GM12878 (cell line): Measurements from ENCODE around the gene C9orf78. TPM values are rescaled to one million over a fixed set of nuclear protein-coding genes. Genes with fewer than 3 reads are reported as not detected.

Experiments used
- ATAC-seq: fragments of 200-7000 bp; cut with Tn5 transposase; 3 replicates; pipeline ENCODE4 v1.9.1; 2020; ENCODE audit warnings: mild to moderate bottlenecking, moderate library complexity
- BruUV-seq: library from RNA; stranded (reverse); fragments of 400-500 nt; replicated peaks from 2 replicates; lab custom pipeline; 2021; lab: Mats Ljungman, UMichigan
- CTCF ChIA-PET: fragments of 300-600 bp; sonication (Branson Sonifier 250); formaldehyde crosslinking; extraction: SDS; loops from one replicate; lab custom pipeline; 2021; ENCODE audit warnings: inconsistent platforms; lab: Yijun Ruan, JAX
- POLR2A ChIA-PET: fragments of 350-600 bp; formaldehyde crosslinking; extraction: SDS; loops from one replicate; lab custom pipeline; 2021; ENCODE audit warnings: inconsistent platforms; lab: Charles Lee
- RAD21 ChIA-PET: fragments of 300-600 bp; sonication (Branson Sonifier 250); formaldehyde crosslinking; loops from one replicate; lab custom pipeline; 2023; ENCODE audit warnings: antibody characterized with exemption; ENCODE audit not compliant: unreplicated experiment; lab: Charles Lee
- SMC1A ChIA-PET: fragments of 300-600 bp; sonication (Branson Sonifier 250); formaldehyde crosslinking; loops from one replicate; lab custom pipeline; 2023; ENCODE audit not compliant: unreplicated experiment, uncharacterized antibody; lab: Charles Lee
- DNase-seq: peaks from one replicate; pipeline ENCODE4 v3.0.0-alpha.2; 2011; ENCODE audit warnings: low read depth, low spot score
- FAIRE-seq: peaks from 3 replicates; lab custom pipeline; 2011; peaks lifted over from hg19 to GRCh38; lab: Jason Lieb, UNC
- H2AFZ ChIP-seq: 2 replicates; pipeline ENCODE4 v1.6.0; 2011; ENCODE audit warnings: low read depth, low read length, control low read depth; ENCODE audit not compliant: control insufficient read depth
- H3K27ac ChIP-seq: 2 replicates; pipeline ENCODE4 v1.5.1; 2011; ENCODE audit warnings: control low read depth; ENCODE audit not compliant: control insufficient read depth, insufficient read depth
- H3K27me3 ChIP-seq, 2 experiments: replicated peaks in 1 of 2; 2 replicates each; pipeline versions ENCODE4 v1.6.0 to v1.6.1; 2011; ENCODE audit warnings: low read length in 1 of 2; ENCODE audit not compliant: control insufficient read depth in 2 of 2, insufficient read depth in 2 of 2
- H3K36me3 ChIP-seq, 2 experiments: 2 replicates each; pipeline ENCODE4 v1.5.1; 2011; ENCODE audit warnings: low read length in 1 of 2; ENCODE audit not compliant: control insufficient read depth in 2 of 2, insufficient read depth in 2 of 2
- H3K4me1 ChIP-seq: 2 replicates; pipeline ENCODE4 v1.6.1; 2011; ENCODE audit warnings: mild to moderate bottlenecking, low read length, moderate library complexity, mixed read lengths; ENCODE audit not compliant: control insufficient read depth, insufficient read depth
- H3K4me2 ChIP-seq: 2 replicates; pipeline ENCODE4 v1.6.0; 2011; ENCODE audit warnings: control low read depth; ENCODE audit not compliant: control insufficient read depth, insufficient read depth
- H3K4me3 ChIP-seq: fragments of 200-600 bp; sonication (generic); 2 replicates; pipeline ENCODE4 v1.5.1; 2016
- H3K79me2 ChIP-seq: 2 replicates; pipeline ENCODE4 v1.6.0; 2011; ENCODE audit warnings: low read length; ENCODE audit not compliant: control insufficient read depth, insufficient read depth
- H3K9ac ChIP-seq: 2 replicates; pipeline ENCODE4 v1.8.0; 2011; ENCODE audit warnings: low read length, control low read depth, mixed read lengths; ENCODE audit not compliant: control insufficient read depth, insufficient read depth
- H3K9me3 ChIP-seq: replicated peaks from 3 replicates; pipeline ENCODE4 v1.5.1; 2011; ENCODE audit warnings: mild to moderate bottlenecking, low read length; ENCODE audit not compliant: control insufficient read depth, insufficient read depth
- H4K20me1 ChIP-seq: 2 replicates; pipeline ENCODE4 v1.6.0; 2011; ENCODE audit not compliant: control insufficient read depth, insufficient read depth
- BCLAF1 ChIP-seq: fragments of 450-650 bp; IDR thresholded peaks from 2 replicates; pipeline ENCODE4 v1.6.1; 2017; ENCODE audit warnings: antibody characterized with exemption, mild to moderate bottlenecking, moderate library complexity
- E4F1 ChIP-seq: fragments of 450-650 bp; IDR thresholded peaks from 2 replicates; pipeline ENCODE4 v1.6.1; 2018; ENCODE audit warnings: borderline replicate concordance, mild to moderate bottlenecking; ENCODE audit not compliant: partially characterized antibody
- GATAD2B ChIP-seq: fragments of 450-650 bp; conservative IDR thresholded peaks from 2 replicates; pipeline ENCODE4 v1.6.1; 2017; ENCODE audit warnings: low read depth, mild to moderate bottlenecking, moderate library complexity
- IRF4 ChIP-seq: IDR thresholded peaks from 2 replicates; pipeline ENCODE4 v1.6.1; 2011; ENCODE audit warnings: low read depth, low read length
- LARP7 ChIP-seq: fragments of 450-650 bp; IDR thresholded peaks from 2 replicates; pipeline ENCODE4 v1.6.1; 2017; ENCODE audit warnings: mild to moderate bottlenecking
- MEF2B ChIP-seq: fragments of 450-650 bp; IDR thresholded peaks from 2 replicates; pipeline ENCODE4 v1.6.1; 2018; ENCODE audit warnings: mild to moderate bottlenecking, moderate library complexity; ENCODE audit not compliant: partially characterized antibody, poor library complexity, severe bottlenecking
- MYC ChIP-seq: IDR thresholded peaks from 2 replicates; pipeline ENCODE4 v1.6.1; 2011; ENCODE audit warnings: mild to moderate bottlenecking, low read length, moderate library complexity, inconsistent platforms; ENCODE audit not compliant: insufficient read depth, insufficient replicate concordance, insufficient read length, severe bottlenecking
- NBN ChIP-seq: fragments of 450-650 bp; IDR thresholded peaks from 2 replicates; pipeline ENCODE4 v1.6.1; 2016
- NFXL1 ChIP-seq: fragments of 450-650 bp; IDR thresholded peaks from 2 replicates; pipeline ENCODE4 v1.6.1; 2017; ENCODE audit warnings: antibody characterized with exemption, mild to moderate bottlenecking, borderline replicate concordance
- NRF1 ChIP-seq: conservative IDR thresholded peaks from 2 replicates; pipeline ENCODE4 v1.6.1; 2011; ENCODE audit warnings: mild to moderate bottlenecking, low read depth, low read length, improper control_type of control experiment
- PML ChIP-seq: IDR thresholded peaks from 2 replicates; pipeline ENCODE4 v1.6.1; 2012; ENCODE audit warnings: low read length, inconsistent platforms
- RUNX3 ChIP-seq: IDR thresholded peaks from 2 replicates; pipeline ENCODE4 v1.6.1; 2012; ENCODE audit warnings: low read length, inconsistent platforms
- SKIL ChIP-seq: fragments of 450-650 bp; IDR thresholded peaks from 2 replicates; pipeline ENCODE4 v1.6.1; 2017; ENCODE audit warnings: mild to moderate bottlenecking, low read depth, inconsistent platforms; ENCODE audit not compliant: poor library complexity, severe bottlenecking
- SMAD1 ChIP-seq: fragments of 450-650 bp; IDR thresholded peaks from 2 replicates; pipeline ENCODE4 v1.6.1; 2018; ENCODE audit warnings: mild to moderate bottlenecking, low read depth; ENCODE audit not compliant: partially characterized antibody
- USF2 ChIP-seq: IDR thresholded peaks from 2 replicates; pipeline ENCODE4 v1.6.1; 2011; ENCODE audit warnings: low read depth, low read length, improper control_type of control experiment, borderline replicate concordance
- WGBS: methylation state at CpG from one replicate; pipeline ENCODE4 v1.1.6; 2016; ENCODE audit warnings: low lambda C conversion rate; ENCODE audit not compliant: insufficient replicate concordance, insufficient coverage; ENCODE audit errors: missing lambda C conversion rate; 5-methylcytosine and 5-hydroxymethylcytosine counted together
- in situ Hi-C: fragments of 300-500 bp; cut with MboI; formaldehyde crosslinking; loops from 9 replicates; pipeline ENCODE4 v1.14.3; 2018; ENCODE audit warnings: mixed read lengths
- intact Hi-C: fragments of 100-400 bp; cut with micrococcal nuclease; formaldehyde crosslinking; loops from one replicate; pipeline ENCODE4 v1.14.2; 2022; ENCODE audit not compliant: unreplicated experiment
- polyA plus RNA-seq, 11 experiments: library from polyadenylated mRNA; depleted of rRNA in 4 of 11; unstranded in 6 of 11; stranded (reverse) in 5 of 11; fragments of >200 nt; fragmentation: Nextera tagmentation in 4 of 11; fragmentation: Illumina TruSeq in 1 of 11; extraction: Ambion mirVana in 4 of 11; extraction: Trizol in 1 of 11; gene quantifications; 1 replicate in 1 of 11; 2 replicates in 10 of 11; pipeline versions ENCODE4 v1.2.1 to v1.2.3, GENCODE V29; 2011 to 2016; ENCODE audit warnings: inconsistent platforms in 2 of 11, missing spikeins in 2 of 11, low read depth in 1 of 11
- total RNA-seq, 4 experiments: library from RNA; depleted of rRNA in 3 of 4; stranded (reverse); fragments of >200 nt in 3 of 4; fragmentation: Illumina TruSeq in 1 of 4; extraction: Trizol in 1 of 4; gene quantifications; 2 replicates each; pipeline versions ENCODE4 v1.2.1 to v1.2.3, GENCODE V29; 2013 to 2021

The C9orf78 gene
- total and polyA plus RNA-seq, 10 of the 15 experiments (the other 5 are each of a cell fraction or from before 2014, with no cell fraction given) = 23.0 to 60.9 (median 47.5) TPM

- Histone ChIP-seq H3K4me1 (no peaks in the 10 kb centered on the region), H3K4me3 (no peak overlapping the region), H3K27me3 (no peaks in the 10 kb centered on the region; a peak in 1 of 4 replicates), H3K27ac (no peak overlapping the region), H4K20me1 (no peaks in the 10 kb centered on the region), H2AFZ (no peak overlapping the region), H3K9me3 (no peaks in the 10 kb centered on the region; the same call in 2 of the 3 replicates), H3K79me2 (no peaks in the 10 kb centered on the region), H3K4me2 (no peak overlapping the region), H3K9ac (no peak overlapping the region), H3K36me3 (no peaks in the 10 kb centered on the region)
- in situ Hi-C loops (loop anchor here (5.0 kb wide), 3 partner anchors 45 to 650 kb away; no protein-coding TSS in a partner anchor), intact Hi-C loops (loop anchor here (5.0 kb wide), 1 partner anchor 645 kb away; no protein-coding TSS in a partner anchor)
- ATAC-seq = no peak
- SMC1A ChIA-PET = interaction anchor here (1.1 to 2.8 kb wide), 3 partner anchors 44 to 56 kb away, joined by 3 to 9 read pairs (median 6); no protein-coding TSS in a partner anchor
- no TSS peak for BruUV-seq
- DNase-seq = no peak
- 16% methylated on average over 5 of the region's 5 CpGs for WGBS
- RAD21 ChIA-PET = interaction anchor here (0.6 to 4.0 kb wide), 5 partner anchors 9 to 55 kb away, joined by 3 to 19 read pairs (median 5); no protein-coding TSS in a partner anchor
- CTCF ChIA-PET = interaction anchor here (0.6 to 4.8 kb wide), 9 partner anchors 9 to 651 kb away, joined by 3 to 37 read pairs (median 4); partner anchors contain the start of gene ASB6
- POLR2A ChIA-PET = no interaction called here
- FAIRE-seq = no peak
- TF ChIP-seq NFXL1 = no peak
- TF ChIP-seq SMAD1 = no peak
- no peak for TF ChIP-seq RUNX3
- TF ChIP-seq BCLAF1 = no peak
- TF ChIP-seq USF2 = no peak
- TF ChIP-seq E4F1 = no peak
- TF ChIP-seq MYC = no peak
- no peak for TF ChIP-seq PML
- no peak for TF ChIP-seq SKIL
- no peak for TF ChIP-seq NBN
- no peak for TF ChIP-seq NRF1
- no peak for TF ChIP-seq MEF2B
- no peak for TF ChIP-seq GATAD2B
- TF ChIP-seq LARP7 = no peak
- TF ChIP-seq IRF4 = no peak
Measured at GRCh38 chr9:129781981-129782380, 53.1 kb downstream of the C9orf78 start.
